WTC11 (cell line): ENCODE data around the gene ITGA2. TPM values are rescaled to one million over a fixed set of nuclear protein-coding genes. Genes with fewer than 3 reads are reported as not detected.

Source experiments
- total RNA-seq: library from RNA; stranded (reverse); gene quantifications from 3 replicates; pipeline ENCODE4 v1.2.3, GENCODE V29; 2021

Gene ITGA2
- total RNA-seq, 1 experiment from 2014 or later: 5.5 TPM

Other genes starting within 250 kb of the ITGA2 start
- gene ITGA1, start 201.4 kb upstream of the ITGA2 start, total RNA-seq: 4.1 to 6.5 TPM (median 4.6 TPM) in 3 replicates
- gene PELO, start 201.4 kb upstream of the ITGA2 start, total RNA-seq: 13.6 to 18.7 TPM (median 17.8 TPM) in 3 replicates
- 14.4 to 16.1 TPM (median 15.7 TPM) in 3 replicates for gene MOCS2, start 120.4 kb downstream of the ITGA2 start, total RNA-seq